ENCODE measurements around the gene VWF.
"Not testable (repeated sequence)": the region's sequence is repeated elsewhere in the genome, so short reads cannot be mapped to it uniquely, and the experiment has no call there.

VWF gene

GRCh38 chr12:6110006-6110405 is 14.5 kb downstream of the VWF start:
- FAIRE-seq (peak; percentile 67), DNase-seq (ENCODE audit: low spot score) (no peak)

- no peak for FAIRE-seq
- DNase-seq (ENCODE audit: low spot score) = no peak
Observed at GRCh38 chr12:6106218-6106617, 18.3 kb downstream of the VWF start.

GRCh38 chr12:6104842-6105241 is 19.6 kb downstream of the VWF start:
- FAIRE-seq (peak; percentile 37), DNase-seq (ENCODE audit: low spot score) (no peak)

- no peak for DNase-seq (ENCODE audit: low spot score)
- no peak for FAIRE-seq
Observed at GRCh38 chr12:6104027-6104426, 20.4 kb downstream of the VWF start.

- DNase-seq (ENCODE audit: low spot score); FAIRE-seq: not testable (repeated sequence)
Observed at GRCh38 chr12:6102021-6102420, 22.4 kb downstream of the VWF start.

GRCh38 chr12:6099316-6099715 is 25.2 kb downstream of the VWF start:
- no peak for DNase-seq (ENCODE audit: low spot score)

GRCh38 chr12:6097411-6097810 is 27.1 kb downstream of the VWF start:
- FAIRE-seq (no peak), DNase-seq (ENCODE audit: low spot score) (peak; percentile 54)

More at GRCh38 chr12:6099316-6099715, 25.2 kb downstream of the VWF start:
- FAIRE-seq = no peak

GRCh38 chr12:6096527-6096926 is 27.9 kb downstream of the VWF start:
- peak; percentile 52 for FAIRE-seq
- no peak for DNase-seq (ENCODE audit: low spot score)

GRCh38 chr12:6095269-6095668 is 29.2 kb downstream of the VWF start:
- DNase-seq (ENCODE audit: low spot score) (no peak), FAIRE-seq (no peak)

GRCh38 chr12:6093764-6094163 is 30.7 kb downstream of the VWF start:
- FAIRE-seq = no peak
- DNase-seq (ENCODE audit: low spot score) = peak; percentile 64

- FAIRE-seq = peak; percentile 96
- DNase-seq (ENCODE audit: low spot score) = peak; percentile 95
Observed at GRCh38 chr12:6092784-6093722, 31.4 kb downstream of the VWF start.

- no peak for DNase-seq (ENCODE audit: low spot score)
- peak; percentile 30 for FAIRE-seq
Observed at GRCh38 chr12:6091786-6092566, 32.5 kb downstream of the VWF start.

GRCh38 chr12:6090803-6091202 is 33.7 kb downstream of the VWF start:
- DNase-seq (ENCODE audit: low spot score) (no peak), FAIRE-seq (no peak)

- DNase-seq (ENCODE audit: low spot score) (peak; percentile 61), FAIRE-seq (peak; percentile 87)
Observed at GRCh38 chr12:6088921-6089747, 35.3 kb downstream of the VWF start.

- peak; percentile 48 for FAIRE-seq
- no peak for DNase-seq (ENCODE audit: low spot score)
Observed at GRCh38 chr12:6086316-6086715, 38.2 kb downstream of the VWF start.

GRCh38 chr12:6085841-6086240 is 38.6 kb downstream of the VWF start:
- DNase-seq (ENCODE audit: low spot score) (no peak), FAIRE-seq (peak; percentile 30)

- DNase-seq (ENCODE audit: low spot score) (no peak), FAIRE-seq (peak; percentile 72)
Observed at GRCh38 chr12:6084969-6085450, 39.5 kb downstream of the VWF start.

GRCh38 chr12:6084261-6084968 is 40.1 kb downstream of the VWF start:
- peak; percentile 90 for DNase-seq (ENCODE audit: low spot score)
- peak; percentile 95 for FAIRE-seq

- no peak for FAIRE-seq
- DNase-seq (ENCODE audit: low spot score) = no peak
Observed at GRCh38 chr12:6083601-6084000, 40.9 kb downstream of the VWF start.

GRCh38 chr12:6082613-6083012 is 41.9 kb downstream of the VWF start:
- FAIRE-seq (no peak), DNase-seq (ENCODE audit: low spot score) (no peak)
